AML-193 (cell line): ENCODE results near the gene MAD1L1.
"Not testable (repeated sequence)": the region's sequence is repeated elsewhere in the genome, so short reads cannot be mapped to it uniquely, and the experiment has no call there.

Experiments used
- DNase-seq, 2 experiments: peaks; one replicate each; lab custom pipeline; 2025; lab: John Stamatoyannopoulos, UW

MAD1L1 gene

GRCh38 chr7:1987591-1988532 lies 244.9 kb downstream of the MAD1L1 start:
- DNase-seq = no peak

- no peak for DNase-seq
Observed at GRCh38 chr7:1987084-1987535, 245.6 kb downstream of the MAD1L1 start.

GRCh38 chr7:1986366-1987083 lies 246.2 kb downstream of the MAD1L1 start:
- DNase-seq = no peak

- DNase-seq = no peak
Observed at GRCh38 chr7:1985936-1986335, 246.8 kb downstream of the MAD1L1 start.

- no peak for DNase-seq
Observed at GRCh38 chr7:1985042-1985441, 247.7 kb downstream of the MAD1L1 start.

GRCh38 chr7:1981878-1982230 lies 250.9 kb downstream of the MAD1L1 start:
- DNase-seq = no peak

- DNase-seq = no peak
Observed at GRCh38 chr7:1981201-1981877, 251.4 kb downstream of the MAD1L1 start.

- DNase-seq = no peak
Observed at GRCh38 chr7:1979591-1980560, 252.9 kb downstream of the MAD1L1 start.

GRCh38 chr7:1978656-1979590 lies 253.8 kb downstream of the MAD1L1 start:
- DNase-seq = no peak

- no peak for DNase-seq
Observed at GRCh38 chr7:1977876-1978441, 254.8 kb downstream of the MAD1L1 start.

- no peak for DNase-seq
Observed at GRCh38 chr7:1977059-1977875, 255.5 kb downstream of the MAD1L1 start.

GRCh38 chr7:1976521-1976920 lies 256.2 kb downstream of the MAD1L1 start:
- DNase-seq = not testable (repeated sequence)

- no peak for DNase-seq
Observed at GRCh38 chr7:1975581-1975980, 257.2 kb downstream of the MAD1L1 start.

- no peak for DNase-seq
Observed at GRCh38 chr7:1975179-1975578, 257.6 kb downstream of the MAD1L1 start.

GRCh38 chr7:1974290-1975101 lies 258.2 kb downstream of the MAD1L1 start:
- DNase-seq = no peak

GRCh38 chr7:1973321-1974251 lies 259.2 kb downstream of the MAD1L1 start:
- no peak for DNase-seq

GRCh38 chr7:1972744-1973143 lies 260.0 kb downstream of the MAD1L1 start:
- no peak for DNase-seq
